H9 (cell line): ENCODE results near the gene TSHB. TPM values are rescaled to one million over a fixed set of nuclear protein-coding genes. Genes with fewer than 3 reads are reported as not detected.

Experiments used
- DNase-seq: peaks from one replicate; pipeline ENCODE4 v3.0.0-alpha.2; 2017
- H2AFZ ChIP-seq: one replicate; pipeline ENCODE4 v1.6.1; 2013; ENCODE audit warnings: mild to moderate bottlenecking, low read length, control low read depth, moderate library complexity
- H2AK5ac ChIP-seq: 2 replicates; pipeline ENCODE4 v1.6.1; 2013; ENCODE audit warnings: low read length, control low read depth, mixed read lengths; ENCODE audit not compliant: insufficient read length
- H2BK120ac ChIP-seq: one replicate; pipeline ENCODE4 v1.6.1; 2013; ENCODE audit warnings: low read depth, mild to moderate bottlenecking, low read length, control low read depth, inconsistent platforms; ENCODE audit not compliant: poor library complexity, severe bottlenecking
- H2BK12ac ChIP-seq: 2 replicates; pipeline ENCODE4 v1.6.1; 2013; ENCODE audit warnings: low read length, control low read depth, mixed read lengths, low read depth; ENCODE audit not compliant: insufficient read length
- H2BK15ac ChIP-seq: 2 replicates; pipeline ENCODE4 v1.6.1; 2013; ENCODE audit warnings: low read depth, low read length, control low read depth
- H2BK20ac ChIP-seq: one replicate; pipeline ENCODE4 v1.6.1; 2013; ENCODE audit warnings: low read depth, mild to moderate bottlenecking, low read length, control low read depth, inconsistent platforms; ENCODE audit not compliant: poor library complexity, severe bottlenecking
- H2BK5ac ChIP-seq: 2 replicates; pipeline ENCODE4 v1.6.1; 2013; ENCODE audit warnings: low read length, control low read depth, mixed read lengths; ENCODE audit not compliant: insufficient read length
- H3K14ac ChIP-seq: 2 replicates; pipeline ENCODE4 v1.6.1; 2013; ENCODE audit warnings: low read length, control low read depth; ENCODE audit not compliant: insufficient read depth
- H3K18ac ChIP-seq: 2 replicates; pipeline ENCODE4 v1.6.1; 2013; ENCODE audit warnings: low read depth, mild to moderate bottlenecking, mixed read lengths, low read length, control low read depth; ENCODE audit not compliant: insufficient read length
- H3K23ac ChIP-seq: 2 replicates; pipeline ENCODE4 v1.6.1; 2013; ENCODE audit warnings: low read length, control low read depth, mixed read lengths, low read depth; ENCODE audit not compliant: insufficient read length
- H3K23me2 ChIP-seq: 2 replicates; pipeline ENCODE4 v1.6.1; 2013; ENCODE audit warnings: low read depth, mild to moderate bottlenecking, mixed read lengths, low read length, control low read depth; ENCODE audit not compliant: insufficient read length, poor library complexity, severe bottlenecking
- H3K27ac ChIP-seq: 2 replicates; pipeline ENCODE4 v1.5.1; 2013; ENCODE audit warnings: low read length, control low read depth, mixed read lengths, low read depth; ENCODE audit not compliant: insufficient read length
- H3K27me3 ChIP-seq: 2 replicates; pipeline ENCODE4 v1.6.1; 2013; ENCODE audit warnings: low read length, control low read depth, inconsistent platforms; ENCODE audit not compliant: insufficient read depth
- H3K4ac ChIP-seq: 2 replicates; pipeline ENCODE4 v1.6.1; 2013; ENCODE audit warnings: low read depth, mild to moderate bottlenecking, control low read depth, inconsistent platforms, low read length, moderate library complexity
- H3K4me1 ChIP-seq: 2 replicates; pipeline ENCODE4 v1.6.1; 2013; ENCODE audit warnings: low read length, control low read depth, inconsistent platforms; ENCODE audit not compliant: insufficient read depth
- H3K4me2 ChIP-seq: 2 replicates; pipeline ENCODE4 v1.6.1; 2013; ENCODE audit warnings: low read length, control low read depth, mixed read lengths; ENCODE audit not compliant: insufficient read length, insufficient read depth
- H3K56ac ChIP-seq: 2 replicates; pipeline ENCODE4 v1.6.1; 2013; ENCODE audit warnings: low read depth, mild to moderate bottlenecking, mixed read lengths, low read length, control low read depth; ENCODE audit not compliant: insufficient read length
- H3K79me1 ChIP-seq: 2 replicates; pipeline ENCODE4 v1.6.1; 2013; ENCODE audit warnings: low read depth, mild to moderate bottlenecking, moderate library complexity, low read length, control low read depth, inconsistent platforms; ENCODE audit not compliant: insufficient read depth, poor library complexity, severe bottlenecking
- H3K79me2 ChIP-seq: 2 replicates; pipeline ENCODE4 v1.6.1; 2013; ENCODE audit warnings: low read length, control low read depth, inconsistent platforms; ENCODE audit not compliant: insufficient read depth
- H3K9ac ChIP-seq: 2 replicates; pipeline ENCODE4 v1.6.1; 2013; ENCODE audit warnings: low read length, control low read depth, mixed read lengths; ENCODE audit not compliant: insufficient read length; ENCODE audit errors: extremely low read depth
- H3K9me3 ChIP-seq: one replicate; pipeline ENCODE4 v1.6.1; 2013; ENCODE audit warnings: low read depth, low read length, inconsistent platforms; ENCODE audit not compliant: control insufficient read depth
- H3T11ph ChIP-seq: one replicate; pipeline ENCODE4 v1.6.1; 2013; ENCODE audit warnings: mild to moderate bottlenecking, low read length, control low read depth, inconsistent platforms
- H4K20me1 ChIP-seq: one replicate; pipeline ENCODE4 v1.6.1; 2013; ENCODE audit not compliant: control insufficient read depth, insufficient read length, insufficient read depth
- H4K5ac ChIP-seq: 2 replicates; pipeline ENCODE4 v1.6.1; 2013; ENCODE audit warnings: low read depth, mild to moderate bottlenecking, mixed read lengths, low read length, control low read depth; ENCODE audit not compliant: insufficient read length
- H4K8ac ChIP-seq: replicated peaks from 2 replicates; pipeline ENCODE4 v1.6.1; 2013; ENCODE audit warnings: low read length, control low read depth, mixed read lengths, low read depth; ENCODE audit not compliant: insufficient read length
- H4K91ac ChIP-seq: 2 replicates; pipeline ENCODE4 v1.6.1; 2013; ENCODE audit warnings: low read depth, mild to moderate bottlenecking, moderate library complexity, mixed read lengths, low read length, control low read depth; ENCODE audit not compliant: insufficient read length
- H3K27ac Mint-ChIP-seq, 3 experiments: 2 replicates in 2 of 3; 3 replicates in 1 of 3; pipeline ENCODE4 v1.8.0; 2020 to 2021; ENCODE audit warnings: mixed read lengths in 3 of 3, mild to moderate bottlenecking in 1 of 3, moderate library complexity in 1 of 3
- H3K27me3 Mint-ChIP-seq: 2 replicates; pipeline ENCODE4 v1.8.0; 2021; ENCODE audit warnings: low read depth, mild to moderate bottlenecking, moderate library complexity, mixed read lengths
- H3K36me3 Mint-ChIP-seq, 3 experiments: 2 replicates in 2 of 3; 3 replicates in 1 of 3; pipeline ENCODE4 v1.8.0; 2020 to 2021; ENCODE audit warnings: low read depth in 3 of 3, mixed read lengths in 3 of 3; ENCODE audit not compliant: insufficient read depth in 1 of 3
- H3K4me1 Mint-ChIP-seq, 2 experiments: 2 replicates each; pipeline ENCODE4 v1.8.0; 2020; ENCODE audit warnings: mixed read lengths in 2 of 2
- H3K4me3 Mint-ChIP-seq, 2 experiments: 2 replicates in 1 of 2; 3 replicates in 1 of 2; pipeline ENCODE4 v1.8.0; 2020 to 2021; ENCODE audit warnings: mild to moderate bottlenecking in 2 of 2, mixed read lengths in 2 of 2, moderate library complexity in 1 of 2
- H3K9me3 Mint-ChIP-seq, 2 experiments: 2 replicates in 1 of 2; 3 replicates in 1 of 2; pipeline ENCODE4 v1.8.0; 2020; ENCODE audit warnings: mild to moderate bottlenecking in 2 of 2, mixed read lengths in 2 of 2, moderate library complexity in 1 of 2
- CTCF ChIP-seq: fragments of 200-600 bp; sonication (generic); conservative IDR thresholded peaks from 3 replicates; pipeline ENCODE4 v1.8.0; 2021; ENCODE audit warnings: antibody characterized with exemption, mild to moderate bottlenecking
- total RNA-seq: library from RNA; stranded (reverse); gene quantifications from 2 replicates; pipeline ENCODE4 v1.2.1, GENCODE V29; 2021

Gene TSHB
- total RNA-seq, 1 experiment from 2014 or later: not detected

DNA sequence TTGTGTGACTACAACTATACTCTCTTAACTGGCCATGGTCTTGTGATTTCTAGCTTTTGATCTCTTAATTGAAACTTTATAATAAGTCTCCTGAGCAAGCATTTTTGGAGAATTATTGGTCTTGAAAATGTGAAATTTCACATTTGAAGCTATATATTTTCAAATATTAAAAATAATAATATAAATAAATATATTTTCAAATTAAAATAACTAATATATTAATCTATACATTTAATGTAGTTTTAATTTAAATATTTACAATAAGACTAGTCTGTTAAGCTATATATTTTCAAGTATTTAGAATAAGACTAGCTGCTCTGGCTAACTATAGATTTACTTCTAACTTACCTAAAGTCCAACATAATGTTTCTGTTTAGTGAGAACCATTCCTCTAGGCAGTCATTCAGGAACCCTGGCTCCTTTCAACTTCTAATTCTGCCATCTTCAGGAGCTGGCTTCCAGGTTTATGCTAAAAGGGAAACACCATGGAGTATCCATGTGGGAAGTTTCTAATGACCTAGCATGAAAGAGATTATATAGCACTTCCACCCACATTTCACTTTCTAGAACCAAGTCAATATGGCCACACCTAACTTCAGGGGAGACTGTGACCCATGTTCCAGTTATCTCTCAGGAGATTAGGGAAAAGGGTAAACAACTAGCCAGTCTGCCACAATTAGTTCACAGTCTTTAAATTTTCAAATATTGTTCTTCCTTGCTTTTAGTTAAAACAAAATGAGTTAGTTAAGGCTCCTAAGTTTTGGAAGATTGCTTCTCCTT is 31.9 kb upstream of the TSHB start:
- H2BK12ac ChIP-seq: no peak overlapping the region
- H3K9ac ChIP-seq: no peak overlapping the region
- H2BK5ac ChIP-seq: no peak overlapping the region
- H3K27ac Mint-ChIP-seq: no peak overlapping the region
- H3K4me3 Mint-ChIP-seq: no peak overlapping the region
- no peaks in the 10 kb centered on the region for H4K20me1 ChIP-seq
- no peaks in the 10 kb centered on the region for H3K27me3 ChIP-seq
- H3K79me2 ChIP-seq: no peaks in the 10 kb centered on the region
- H2AFZ ChIP-seq: no peak overlapping the region
- no peaks in the 10 kb centered on the region for H3K9me3 Mint-ChIP-seq
- H3K23me2 ChIP-seq: no peaks in the 10 kb centered on the region
- H3T11ph ChIP-seq: no peak overlapping the region
- no peak overlapping the region for H4K5ac ChIP-seq
- H3K79me1 ChIP-seq: no peaks in the 10 kb centered on the region
- H3K27me3 Mint-ChIP-seq: peaks cover 9% of the 10 kb centered on the region
- no peak overlapping the region for H2AK5ac ChIP-seq
- H3K27ac ChIP-seq: no peak overlapping the region
- no peak overlapping the region for H4K91ac ChIP-seq
- no peaks in the 10 kb centered on the region for H3K36me3 Mint-ChIP-seq
- H3K56ac ChIP-seq: no peak overlapping the region
- H2BK120ac ChIP-seq: no peak overlapping the region
- no peak for DNase-seq
- no peak overlapping the region for H3K14ac ChIP-seq
- no peak overlapping the region for H4K8ac ChIP-seq
- H3K4me2 ChIP-seq: no peak overlapping the region
- TF ChIP-seq CTCF: no peak
- no peak overlapping the region for H3K18ac ChIP-seq
- H2BK20ac ChIP-seq: no peak overlapping the region
- no peak overlapping the region for H3K4ac ChIP-seq
- H3K23ac ChIP-seq: no peak overlapping the region
- H3K4me1 ChIP-seq: no peaks in the 10 kb centered on the region
- no peaks in the 10 kb centered on the region for H3K9me3 ChIP-seq
- H2BK15ac ChIP-seq: no peak overlapping the region
- H3K4me1 Mint-ChIP-seq: 0 out of 4 replicates have a peak, but pooled peaks cover 0 to 2% of the 10 kb centered on the region in 2 experiments
